ENCODE data around the gene INTU. TPM values are rescaled to one million over a fixed set of nuclear protein-coding genes. Genes with fewer than 3 reads are reported as not detected.

The INTU gene
- total RNA-seq, 1 experiment from 2014 or later: not detected

DNA sequence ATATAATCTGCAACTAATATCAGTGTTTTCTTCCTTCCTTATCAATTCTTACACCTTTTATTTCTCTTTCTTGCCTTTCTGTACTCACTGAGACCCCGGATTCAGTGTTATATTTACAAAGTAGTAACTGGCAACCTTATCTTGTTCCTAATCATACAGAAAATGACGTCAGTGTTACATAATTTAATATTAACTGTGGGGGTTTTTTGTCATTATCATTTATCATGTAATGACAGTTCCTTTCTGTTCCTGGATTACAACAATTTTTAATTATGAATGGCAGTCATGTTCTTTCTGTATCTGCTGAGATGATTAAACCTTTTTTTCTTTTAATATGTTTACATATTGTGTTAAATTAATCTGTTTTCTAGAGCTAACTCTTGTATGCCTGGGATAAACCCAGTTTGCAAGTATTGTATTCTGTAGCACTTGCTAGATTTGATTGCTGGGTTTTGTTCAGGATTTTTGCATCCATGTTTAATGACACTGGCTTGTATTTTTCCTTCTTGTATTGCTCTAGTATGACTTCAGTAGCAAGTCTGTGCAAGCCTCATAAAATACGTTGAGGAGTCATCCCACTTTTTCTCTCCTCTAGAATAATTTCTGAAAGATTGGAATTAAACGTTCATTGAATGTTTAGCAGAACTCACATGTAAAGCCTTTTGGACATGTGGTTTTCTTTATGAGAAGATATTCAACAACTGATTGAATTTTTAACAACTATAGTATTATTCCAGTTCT is 138.9 kb downstream of the INTU start:
- no peak overlapping the region for H3K27ac ChIP-seq (ENCODE audit: low read length)
- no peak overlapping the region for H3K4me2 ChIP-seq (ENCODE audit: low read depth, low read length, poor library complexity, severe bottlenecking)
- no peak for DNase-seq
- no peak overlapping the region for H3K9ac ChIP-seq (ENCODE audit: low read length)
- H3K4me1 ChIP-seq (ENCODE audit: low read length): no peaks in the 10 kb centered on the region
- no peaks in the 10 kb centered on the region for H4K20me1 ChIP-seq (ENCODE audit: insufficient read depth, low read depth, low read length)
- no peaks in the 10 kb centered on the region for H3K36me3 ChIP-seq (ENCODE audit: insufficient read depth, low read length)
- H2AFZ ChIP-seq (ENCODE audit: low read length): 0 out of 2 replicates have a peak overlapping the region, but pooled peaks have one; percentile 11
- H3K4me3 ChIP-seq (ENCODE audit: low read length): no peak overlapping the region
- H3K79me2 ChIP-seq (ENCODE audit: low read length): no peaks in the 10 kb centered on the region
- H3K9me3 ChIP-seq (ENCODE audit: low read length): no peaks in the 10 kb centered on the region
- no peaks in the 10 kb centered on the region; the same call in 1 of the 2 replicates for H3K27me3 ChIP-seq (ENCODE audit: low read length)
- no peaks in the 10 kb centered on the region for H3K9me2 ChIP-seq (replicated peaks; ENCODE audit: insufficient read depth, low read length)

DNA sequence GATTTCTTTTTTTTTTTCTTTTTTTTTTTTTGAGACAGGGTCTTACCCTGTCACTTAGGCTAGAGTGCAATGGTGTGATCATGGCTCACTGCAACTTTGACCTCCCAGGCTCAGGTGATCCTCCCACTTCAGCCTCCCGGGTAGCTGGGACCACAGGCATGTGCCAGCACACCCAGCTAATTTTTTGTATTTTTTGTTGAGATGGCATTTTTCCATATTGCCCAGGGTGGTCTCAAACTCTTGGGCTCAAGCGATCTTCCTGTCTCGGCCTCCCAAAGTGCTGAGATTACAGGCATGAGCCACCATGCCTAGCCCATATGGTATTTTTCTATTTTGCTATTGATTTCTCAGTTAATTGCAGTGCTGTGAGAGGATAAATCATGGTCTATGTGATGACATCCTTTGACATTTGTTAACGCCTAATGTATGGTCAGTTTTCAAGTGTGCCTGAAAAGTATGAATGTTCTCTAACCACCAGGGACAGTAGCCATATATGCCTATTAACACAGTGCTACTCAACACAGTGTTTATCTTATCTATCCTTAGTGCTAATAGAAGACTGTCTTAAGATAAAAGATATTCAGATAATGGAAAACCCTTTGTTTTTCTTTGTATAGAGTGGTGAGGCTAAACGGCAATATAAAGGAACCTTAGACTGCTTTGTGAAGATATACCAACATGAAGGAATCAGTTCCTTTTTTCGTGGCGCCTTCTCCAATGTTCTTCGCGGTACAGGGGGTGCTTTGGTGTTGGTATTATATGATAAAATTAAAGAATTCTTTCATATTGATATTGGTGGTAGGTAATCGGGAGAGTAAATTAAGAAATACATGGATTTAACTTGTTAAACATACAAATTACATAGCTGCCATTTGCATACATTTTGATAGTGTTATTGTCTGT is 140.3 kb downstream of the INTU start:
- Histone ChIP-seq H3K9me3 (ENCODE audit: low read length) (no peaks in the 10 kb centered on the region), H3K36me3 (ENCODE audit: insufficient read depth, low read length) (no peaks in the 10 kb centered on the region), H3K9ac (ENCODE audit: low read length) (no peak overlapping the region), H3K9me2 (replicated peaks; ENCODE audit: insufficient read depth, low read length) (no peaks in the 10 kb centered on the region), H3K4me2 (ENCODE audit: low read depth, low read length, poor library complexity, severe bottlenecking) (no peak overlapping the region), H2AFZ (ENCODE audit: low read length) (0 out of 2 replicates have a peak overlapping the region, but pooled peaks have one; percentile 4), H4K20me1 (ENCODE audit: insufficient read depth, low read depth, low read length) (no peaks in the 10 kb centered on the region), H3K27me3 (ENCODE audit: low read length) (no peaks in the 10 kb centered on the region; the same call in 1 of the 2 replicates), H3K4me1 (ENCODE audit: low read length) (peaks cover 3% of the 10 kb centered on the region), H3K4me3 (ENCODE audit: low read length) (no peak overlapping the region), H3K79me2 (ENCODE audit: low read length) (no peaks in the 10 kb centered on the region), H3K27ac (ENCODE audit: low read length) (no peak overlapping the region)
- DNase-seq: no peak

DNA sequence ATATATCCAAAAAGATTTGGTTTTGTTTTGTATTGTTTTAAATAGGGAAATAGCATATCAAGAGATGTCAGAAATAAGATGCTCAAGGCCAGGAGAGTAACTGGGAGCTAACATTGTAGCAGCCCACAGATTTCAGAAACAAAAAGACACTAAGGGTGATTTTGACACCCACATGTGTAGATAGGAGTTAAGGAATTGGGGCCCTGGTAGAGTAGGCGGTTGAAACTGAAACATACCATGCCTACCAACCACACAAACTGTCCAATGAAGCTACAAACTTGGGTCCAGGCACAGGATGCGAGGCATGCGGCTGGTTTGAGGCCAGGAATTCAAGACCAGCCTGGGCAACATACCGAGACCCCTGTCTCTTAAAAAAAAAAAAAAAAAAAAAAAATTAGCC is 143.1 kb downstream of the INTU start:
- no peak overlapping the region for H3K4me2 ChIP-seq (ENCODE audit: low read depth, low read length, poor library complexity, severe bottlenecking)
- H3K9me3 ChIP-seq (ENCODE audit: low read length): no peaks in the 10 kb centered on the region
- H3K27ac ChIP-seq (ENCODE audit: low read length): no peak overlapping the region
- peaks cover 5% of the 10 kb centered on the region for H3K4me1 ChIP-seq (ENCODE audit: low read length)
- no peaks in the 10 kb centered on the region for H3K36me3 ChIP-seq (ENCODE audit: insufficient read depth, low read length)
- H3K4me3 ChIP-seq (ENCODE audit: low read length): no peak overlapping the region
- H3K9ac ChIP-seq (ENCODE audit: low read length): no peak overlapping the region
- no peak for DNase-seq
- H4K20me1 ChIP-seq (ENCODE audit: insufficient read depth, low read depth, low read length): no peaks in the 10 kb centered on the region
- no peak overlapping the region for H2AFZ ChIP-seq (ENCODE audit: low read length)
- H3K79me2 ChIP-seq (ENCODE audit: low read length): no peaks in the 10 kb centered on the region
- H3K9me2 ChIP-seq (replicated peaks; ENCODE audit: insufficient read depth, low read length): no peaks in the 10 kb centered on the region
- no peaks in the 10 kb centered on the region for H3K27me3 ChIP-seq (ENCODE audit: low read length)

Other genes with a start within 250 kb of the INTU start
- gene SLC25A31, start 97.4 kb downstream of the INTU start, total RNA-seq (2014; rRNA removed; shearing (Covaris generic); ENCODE audit: low replicate concordance): not detected in 2 replicates
- gene HSPA4L, start 149.4 kb downstream of the INTU start, total RNA-seq (2014; rRNA removed; shearing (Covaris generic); ENCODE audit: low replicate concordance): 0.40 and 1.9 TPM in 2 replicates
- gene PLK4, start 247.9 kb downstream of the INTU start, total RNA-seq (2014; rRNA removed; shearing (Covaris generic); ENCODE audit: low replicate concordance): 31.2 and 68.1 TPM in 2 replicates

Data from Karpas-422 (cell line).